A673 (cell line): ENCODE data around the gene RAD23A. TPM values are rescaled to one million over a fixed set of nuclear protein-coding genes. Genes with fewer than 3 reads are reported as not detected.

Experiments
- BruUV-seq: library from RNA; stranded (reverse); fragments of 400-500 nt; replicated peaks from 2 replicates; lab custom pipeline; 2021; lab: Mats Ljungman, UMichigan
- CTCF ChIA-PET: fragments of 300-600 bp; sonication (Branson Sonifier 250); formaldehyde crosslinking; loops from one replicate; lab custom pipeline; 2022; ENCODE audit warnings: antibody characterized with exemption; lab: Charles Lee
- POLR2A ChIA-PET: fragments of 300-600 bp; sonication (Branson Sonifier 250); formaldehyde crosslinking; loops from one replicate; lab custom pipeline; 2022; ENCODE audit warnings: antibody characterized with exemption; ENCODE audit not compliant: low non-redundant PET; lab: Charles Lee
- DNase-seq: peaks from one replicate; pipeline ENCODE4 v3.0.0-alpha.2; 2015; ENCODE audit warnings: low spot score
- H3K27ac ChIP-seq: fragments of 200-600 bp; sonication (generic); 2 replicates; pipeline ENCODE4 v1.5.1; 2016; ENCODE audit warnings: mixed run types, low read depth, mild to moderate bottlenecking, mixed read lengths, antibody characterized with exemption, low read length; ENCODE audit not compliant: poor library complexity, severe bottlenecking
- H3K27me3 ChIP-seq: fragments of 200-600 bp; sonication (generic); replicated peaks from 2 replicates; pipeline ENCODE4 v1.6.1; 2017; ENCODE audit warnings: mixed run types, low read depth, mild to moderate bottlenecking, mixed read lengths, antibody characterized with exemption, low read length; ENCODE audit not compliant: insufficient read depth, poor library complexity
- H3K36me3 ChIP-seq: fragments of 200-600 bp; sonication (generic); 2 replicates; pipeline ENCODE4 v1.6.1; 2016; ENCODE audit warnings: mixed run types, mild to moderate bottlenecking, mixed read lengths, antibody characterized with exemption, low read length; ENCODE audit not compliant: insufficient read depth, poor library complexity, severe bottlenecking
- H3K4me1 ChIP-seq: fragments of 200-600 bp; sonication (generic); 2 replicates; pipeline ENCODE4 v1.6.1; 2017; ENCODE audit warnings: mixed run types, mild to moderate bottlenecking, mixed read lengths, antibody characterized with exemption, low read length; ENCODE audit not compliant: insufficient read depth, poor library complexity, severe bottlenecking
- H3K4me3 ChIP-seq: fragments of 200-600 bp; sonication (generic); 2 replicates; pipeline ENCODE4 v1.5.1; 2016; ENCODE audit warnings: low read depth, mixed run types, mild to moderate bottlenecking, mixed read lengths, low read length; ENCODE audit not compliant: poor library complexity, severe bottlenecking
- H3K9me3 ChIP-seq: fragments of 200-600 bp; sonication (generic); 2 replicates; pipeline ENCODE4 v1.6.1; 2016; ENCODE audit warnings: mixed run types, low read depth, mild to moderate bottlenecking, mixed read lengths, antibody characterized with exemption, low read length; ENCODE audit not compliant: poor library complexity, severe bottlenecking
- EZH2 ChIP-seq: fragments of 200-600 bp; sonication (generic); IDR thresholded peaks from 2 replicates; pipeline ENCODE4 v1.6.1; 2017; ENCODE audit warnings: borderline replicate concordance, low read depth, mild to moderate bottlenecking, mixed read lengths, antibody characterized with exemption, low read length; ENCODE audit not compliant: poor library complexity, severe bottlenecking
- intact Hi-C: fragments of 100-400 bp; cut with micrococcal nuclease; formaldehyde crosslinking; loops from one replicate; pipeline ENCODE4 v1.10.0; 2022; ENCODE audit not compliant: unreplicated experiment
- total RNA-seq: library from RNA; stranded (reverse); gene quantifications from 2 replicates; pipeline ENCODE4 v1.2.3, GENCODE V29; 2021
- TF ChIP-seq, protein P1 (sequence below): fragments of 300-800, 200-600 bp; sonication (generic); conservative IDR thresholded peaks from 2 replicates; pipeline ENCODE4 v1.5.1; 2017; ENCODE audit warnings: low read depth, mild to moderate bottlenecking, antibody characterized with exemption, low read length, moderate library complexity, mixed read lengths

RAD23A gene
- total RNA-seq, 1 experiment from 2014 or later, result 183 TPM

DNA sequence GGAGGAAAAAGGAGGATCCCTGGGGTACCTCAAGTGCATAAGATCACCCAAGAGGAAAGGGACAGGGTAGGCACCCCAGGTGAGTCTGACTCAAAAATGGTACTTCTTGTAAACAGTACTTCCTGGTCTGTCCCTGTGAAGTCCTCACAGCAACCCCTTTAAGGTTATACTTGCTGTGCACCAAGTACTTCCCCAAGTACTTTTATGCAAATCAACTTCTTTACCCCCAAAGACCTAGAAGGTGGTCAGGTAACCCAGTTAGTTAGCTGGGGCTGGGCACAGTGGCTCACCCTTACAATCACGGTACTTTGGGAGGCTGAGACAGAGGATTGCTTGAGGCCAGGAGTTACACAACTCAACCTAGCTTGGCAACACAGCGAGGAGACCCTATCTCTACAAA is 4.8 kb upstream of the RAD23A start:
- Histone ChIP-seq H3K9me3 (no peaks in the 10 kb centered on the region), H3K36me3 (peaks cover 66% of the 10 kb centered on the region), H3K4me3 (peak overlapping the region; percentile 91), H3K27ac (peak overlapping the region; percentile 48), H3K27me3 (no peaks in the 10 kb centered on the region), H3K4me1 (peaks cover 32% of the 10 kb centered on the region)
- TF ChIP-seq, protein P1, sequence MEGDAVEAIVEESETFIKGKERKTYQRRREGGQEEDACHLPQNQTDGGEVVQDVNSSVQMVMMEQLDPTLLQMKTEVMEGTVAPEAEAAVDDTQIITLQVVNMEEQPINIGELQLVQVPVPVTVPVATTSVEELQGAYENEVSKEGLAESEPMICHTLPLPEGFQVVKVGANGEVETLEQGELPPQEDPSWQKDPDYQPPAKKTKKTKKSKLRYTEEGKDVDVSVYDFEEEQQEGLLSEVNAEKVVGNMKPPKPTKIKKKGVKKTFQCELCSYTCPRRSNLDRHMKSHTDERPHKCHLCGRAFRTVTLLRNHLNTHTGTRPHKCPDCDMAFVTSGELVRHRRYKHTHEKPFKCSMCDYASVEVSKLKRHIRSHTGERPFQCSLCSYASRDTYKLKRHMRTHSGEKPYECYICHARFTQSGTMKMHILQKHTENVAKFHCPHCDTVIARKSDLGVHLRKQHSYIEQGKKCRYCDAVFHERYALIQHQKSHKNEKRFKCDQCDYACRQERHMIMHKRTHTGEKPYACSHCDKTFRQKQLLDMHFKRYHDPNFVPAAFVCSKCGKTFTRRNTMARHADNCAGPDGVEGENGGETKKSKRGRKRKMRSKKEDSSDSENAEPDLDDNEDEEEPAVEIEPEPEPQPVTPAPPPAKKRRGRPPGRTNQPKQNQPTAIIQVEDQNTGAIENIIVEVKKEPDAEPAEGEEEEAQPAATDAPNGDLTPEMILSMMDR, result no peak
- no peak for TF ChIP-seq EZH2
- ChIA-PET CTCF (no interaction called here), POLR2A (no interaction called here)
- no peak for DNase-seq
- intact Hi-C loops, result no loop called here
- BruUV-seq, result no TSS peak

DNA sequence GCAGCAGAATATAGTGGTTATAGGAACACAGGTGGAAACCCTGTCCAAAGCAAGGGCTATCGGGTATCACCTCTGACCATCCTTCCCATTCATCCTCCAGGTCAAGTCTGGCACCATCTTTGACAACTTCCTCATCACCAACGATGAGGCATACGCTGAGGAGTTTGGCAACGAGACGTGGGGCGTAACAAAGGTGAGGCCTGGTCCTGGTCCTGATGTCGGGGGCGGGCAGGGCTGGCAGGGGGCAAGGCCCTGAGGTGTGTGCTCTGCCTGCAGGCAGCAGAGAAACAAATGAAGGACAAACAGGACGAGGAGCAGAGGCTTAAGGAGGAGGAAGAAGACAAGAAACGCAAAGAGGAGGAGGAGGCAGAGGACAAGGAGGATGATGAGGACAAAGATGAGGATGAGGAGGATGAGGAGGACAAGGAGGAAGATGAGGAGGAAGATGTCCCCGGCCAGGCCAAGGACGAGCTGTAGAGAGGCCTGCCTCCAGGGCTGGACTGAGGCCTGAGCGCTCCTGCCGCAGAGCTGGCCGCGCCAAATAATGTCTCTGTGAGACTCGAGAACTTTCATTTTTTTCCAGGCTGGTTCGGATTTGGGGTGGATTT is 2.1 kb upstream of the RAD23A start:
- no peak for DNase-seq
- no peaks in the 10 kb centered on the region for H3K9me3 ChIP-seq
- CTCF ChIA-PET, result interaction anchor here (0.6 kb wide), 1 partner anchor 29 kb away, joined by 6 read pairs; no protein-coding TSS in a partner anchor
- BruUV-seq, result no TSS peak
- TF ChIP-seq, protein P1, result no peak
- TF ChIP-seq EZH2, result no peak
- POLR2A ChIA-PET, result interaction anchor here (0.6 to 0.7 kb wide), 2 partner anchors 241 to 828 kb away, joined by 14 read pairs; no protein-coding TSS in a partner anchor
- H3K27me3 ChIP-seq, result no peaks in the 10 kb centered on the region
- H3K36me3 ChIP-seq, result peaks cover 80% of the 10 kb centered on the region
- no peak overlapping the region for H3K4me3 ChIP-seq
- H3K4me1 ChIP-seq, result peaks cover 33% of the 10 kb centered on the region
- intact Hi-C loops, result no loop called here
- H3K27ac ChIP-seq, result peak overlapping the region; percentile 46

DNA sequence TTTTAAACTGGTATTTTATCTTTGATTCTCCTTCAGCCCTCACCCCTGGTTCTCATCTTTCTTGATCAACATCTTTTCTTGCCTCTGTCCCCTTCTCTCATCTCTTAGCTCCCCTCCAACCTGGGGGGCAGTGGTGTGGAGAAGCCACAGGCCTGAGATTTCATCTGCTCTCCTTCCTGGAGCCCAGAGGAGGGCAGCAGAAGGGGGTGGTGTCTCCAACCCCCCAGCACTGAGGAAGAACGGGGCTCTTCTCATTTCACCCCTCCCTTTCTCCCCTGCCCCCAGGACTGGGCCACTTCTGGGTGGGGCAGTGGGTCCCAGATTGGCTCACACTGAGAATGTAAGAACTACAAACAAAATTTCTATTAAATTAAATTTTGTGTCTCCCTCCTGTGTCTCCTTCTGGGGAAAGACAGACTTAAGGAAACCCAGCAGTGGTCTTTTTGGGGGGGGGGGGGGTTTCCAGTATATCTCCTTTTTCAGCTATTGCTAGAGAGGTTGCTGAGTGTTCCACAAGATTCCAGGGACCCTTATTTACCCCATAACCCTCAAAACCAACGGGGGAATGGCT is 1.5 kb upstream of the RAD23A start:
- Histone ChIP-seq H3K4me1 (peaks cover 33% of the 10 kb centered on the region), H3K4me3 (no peak overlapping the region), H3K27me3 (no peaks in the 10 kb centered on the region), H3K9me3 (no peaks in the 10 kb centered on the region), H3K36me3 (peaks cover 83% of the 10 kb centered on the region), H3K27ac (peak overlapping the region; percentile 97)
- POLR2A ChIA-PET, result interaction anchor here (0.6 to 0.7 kb wide), 2 partner anchors 242 to 828 kb away, joined by 14 read pairs; no protein-coding TSS in a partner anchor
- intact Hi-C loops, result no loop called here
- CTCF ChIA-PET, result no interaction called here
- no peak for DNase-seq
- TF ChIP-seq EZH2, result no peak
- TF ChIP-seq, protein P1, result no peak
- BruUV-seq, result no TSS peak
